ENCODE measurements around the gene SOBP. TPM values are rescaled to one million over a fixed set of nuclear protein-coding genes. Genes with fewer than 3 reads are reported as not detected.

The SOBP gene
- total RNA-seq, 1 experiment from 2014 or later, result 0.22 TPM

GRCh38 chr6:107441682-107442081 lies 48.2 kb upstream of the SOBP start:
- POLR2A ChIA-PET (ENCODE audit: unreplicated experiment), result no interaction called here
- no peak overlapping the region for H3K27ac ChIP-seq
- no peak overlapping the region for H2AFZ ChIP-seq
- H3K4me3 ChIP-seq, result no peak overlapping the region
- intact Hi-C loops (cut with micrococcal nuclease; ENCODE audit: unreplicated experiment), result no loop called here
- H3K36me3 ChIP-seq (ENCODE audit: low read depth), result no peaks in the 10 kb centered on the region
- H3F3A ChIP-seq (ENCODE audit: insufficient read depth, low read depth), result no peaks in the 10 kb centered on the region
- H3K4me1 ChIP-seq (replicated peaks; ENCODE audit: insufficient read depth), result no peaks in the 10 kb centered on the region
- CTCF ChIA-PET, result no interaction called here
- H3K4me2 ChIP-seq, result no peak overlapping the region
- H3K9me2 ChIP-seq (ENCODE audit: insufficient read depth), result no peaks in the 10 kb centered on the region
- H3K79me2 ChIP-seq (ENCODE audit: low read depth), result peaks cover 16% of the 10 kb centered on the region
- no peaks in the 10 kb centered on the region for H3K27me3 ChIP-seq (ENCODE audit: insufficient read depth, low read depth)
- no peaks in the 10 kb centered on the region for H3K9me3 ChIP-seq (ENCODE audit: insufficient read depth, low read depth)
- no TSS peak for BruUV-seq (replicated peaks)
- no peak for DNase-seq
- no peaks in the 10 kb centered on the region for H4K20me1 ChIP-seq (ENCODE audit: insufficient read depth)
- TF ChIP-seq EZH2 (IDR thresholded peaks at IDR 0.05; ENCODE audit: low read depth), result no peak
- TF ChIP-seq CTCF (conservative IDR thresholded peaks at IDR 0.05), result no peak

GRCh38 chr6:107442938-107443607 lies 46.8 kb upstream of the SOBP start:
- H3K36me3 ChIP-seq (ENCODE audit: low read depth), result no peaks in the 10 kb centered on the region
- H3K79me2 ChIP-seq (ENCODE audit: low read depth), result peaks cover 16% of the 10 kb centered on the region
- H3K9me2 ChIP-seq (ENCODE audit: insufficient read depth), result no peaks in the 10 kb centered on the region
- intact Hi-C loops (cut with micrococcal nuclease; ENCODE audit: unreplicated experiment), result no loop called here
- no peak overlapping the region for H3K4me2 ChIP-seq
- CTCF ChIA-PET, result no interaction called here
- no peak overlapping the region for H3K27ac ChIP-seq
- no peaks in the 10 kb centered on the region for H3F3A ChIP-seq (ENCODE audit: insufficient read depth, low read depth)
- no peaks in the 10 kb centered on the region for H3K4me1 ChIP-seq (replicated peaks; ENCODE audit: insufficient read depth)
- no peaks in the 10 kb centered on the region for H4K20me1 ChIP-seq (ENCODE audit: insufficient read depth)
- BruUV-seq (replicated peaks), result no TSS peak
- H3K4me3 ChIP-seq, result no peak overlapping the region
- POLR2A ChIA-PET (ENCODE audit: unreplicated experiment), result no interaction called here
- H3K9me3 ChIP-seq (ENCODE audit: insufficient read depth, low read depth), result no peaks in the 10 kb centered on the region; the same call in 1 of the 2 replicates
- H2AFZ ChIP-seq, result no peak overlapping the region
- H3K27me3 ChIP-seq (ENCODE audit: insufficient read depth, low read depth), result no peaks in the 10 kb centered on the region
- TF ChIP-seq CTCF (conservative IDR thresholded peaks at IDR 0.05), result no peak
- TF ChIP-seq EZH2 (IDR thresholded peaks at IDR 0.05; ENCODE audit: low read depth), result no peak
- no peak for DNase-seq

- Histone ChIP-seq H3K9me3 (ENCODE audit: insufficient read depth, low read depth) (peaks cover 3% of the 10 kb centered on the region), H3F3A (ENCODE audit: insufficient read depth, low read depth) (no peaks in the 10 kb centered on the region), H3K27me3 (ENCODE audit: insufficient read depth, low read depth) (no peaks in the 10 kb centered on the region), H2AFZ (no peak overlapping the region), H4K20me1 (ENCODE audit: insufficient read depth) (no peaks in the 10 kb centered on the region), H3K4me1 (replicated peaks; ENCODE audit: insufficient read depth) (no peaks in the 10 kb centered on the region), H3K4me2 (no peak overlapping the region), H3K4me3 (no peak overlapping the region), H3K27ac (no peak overlapping the region), H3K79me2 (ENCODE audit: low read depth) (peaks cover 16% of the 10 kb centered on the region), H3K36me3 (ENCODE audit: low read depth) (no peaks in the 10 kb centered on the region), H3K9me2 (ENCODE audit: insufficient read depth) (no peaks in the 10 kb centered on the region)
- ChIA-PET CTCF (no interaction called here), POLR2A (ENCODE audit: unreplicated experiment) (no interaction called here)
- intact Hi-C loops (cut with micrococcal nuclease; ENCODE audit: unreplicated experiment), result no loop called here
- DNase-seq, result no peak
- TF ChIP-seq EZH2 (IDR thresholded peaks at IDR 0.05; ENCODE audit: low read depth), result no peak
- no TSS peak for BruUV-seq (replicated peaks)
These were observed 46.2 kb upstream of the SOBP start for GRCh38 chr6:107443608-107444267.

Data from PC-9 (cell line).